ENCODE measurements around the gene TOMM70.
"Not testable (repeated sequence)": the region's sequence is repeated elsewhere in the genome, so short reads cannot be mapped to it uniquely, and the experiment has no call there.

DNA sequence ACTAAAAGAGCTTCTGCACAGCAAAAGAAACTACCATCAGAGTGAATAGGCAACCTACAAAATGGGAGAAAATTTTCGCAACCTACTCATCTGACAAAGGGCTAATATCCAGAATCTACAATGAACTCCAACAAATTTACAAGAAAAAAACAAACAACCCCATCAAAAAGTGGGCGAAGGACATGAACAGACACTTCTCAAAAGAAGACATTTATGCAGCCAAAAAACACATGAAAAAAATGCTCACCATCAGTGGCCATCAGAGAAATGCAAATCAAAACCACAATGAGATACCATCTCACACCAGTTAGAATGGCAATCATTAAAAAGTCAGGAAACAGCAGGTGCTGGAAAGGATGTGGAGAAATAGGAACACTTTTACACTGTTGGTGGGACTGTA lies 49.1 kb downstream of the TOMM70 start:
- TF ChIP-seq, protein P1, sequence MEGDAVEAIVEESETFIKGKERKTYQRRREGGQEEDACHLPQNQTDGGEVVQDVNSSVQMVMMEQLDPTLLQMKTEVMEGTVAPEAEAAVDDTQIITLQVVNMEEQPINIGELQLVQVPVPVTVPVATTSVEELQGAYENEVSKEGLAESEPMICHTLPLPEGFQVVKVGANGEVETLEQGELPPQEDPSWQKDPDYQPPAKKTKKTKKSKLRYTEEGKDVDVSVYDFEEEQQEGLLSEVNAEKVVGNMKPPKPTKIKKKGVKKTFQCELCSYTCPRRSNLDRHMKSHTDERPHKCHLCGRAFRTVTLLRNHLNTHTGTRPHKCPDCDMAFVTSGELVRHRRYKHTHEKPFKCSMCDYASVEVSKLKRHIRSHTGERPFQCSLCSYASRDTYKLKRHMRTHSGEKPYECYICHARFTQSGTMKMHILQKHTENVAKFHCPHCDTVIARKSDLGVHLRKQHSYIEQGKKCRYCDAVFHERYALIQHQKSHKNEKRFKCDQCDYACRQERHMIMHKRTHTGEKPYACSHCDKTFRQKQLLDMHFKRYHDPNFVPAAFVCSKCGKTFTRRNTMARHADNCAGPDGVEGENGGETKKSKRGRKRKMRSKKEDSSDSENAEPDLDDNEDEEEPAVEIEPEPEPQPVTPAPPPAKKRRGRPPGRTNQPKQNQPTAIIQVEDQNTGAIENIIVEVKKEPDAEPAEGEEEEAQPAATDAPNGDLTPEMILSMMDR (IDR thresholded peaks at IDR 0.05 in 8 of 11, conservative IDR thresholded peaks at IDR 0.05 in 3 of 11) = not testable (repeated sequence)
- TF ChIP-seq POLR2AphosphoS5 (IDR thresholded peaks at IDR 0.05) = not testable (repeated sequence)
